Lung (tissue), 12 donors: ENCODE data around the gene ALG14. TPM values are rescaled to one million over a fixed set of nuclear protein-coding genes. Genes with fewer than 3 reads are reported as not detected.

Experiments
- ATAC-seq: fragments of 200-7000 bp; cut with Tn5 transposase; one replicate; pipeline ENCODE4 v1.9.1; 2020; ENCODE audit warnings: moderate number of reproducible peaks; ENCODE audit not compliant: insufficient read depth, low FRiP score
- DNase-seq, 3 donors: peaks; one replicate each; pipeline ENCODE4 v3.0.0-alpha.2; 2013 to 2017
- H3K27ac ChIP-seq, 2 donors: one replicate each; pipeline ENCODE4 v1.5.1; 2013; ENCODE audit warnings: mild to moderate bottlenecking in 2 of 2, moderate library complexity in 2 of 2, control low read depth in 1 of 2, inconsistent platforms in 1 of 2, low read depth in 1 of 2, low read length in 1 of 2
- H3K27me3 ChIP-seq, 3 donors: one replicate each; pipeline ENCODE4 v1.5.1; 2013; ENCODE audit warnings: low read length in 2 of 3; ENCODE audit not compliant: control insufficient read depth in 3 of 3, insufficient read depth in 3 of 3
- H3K36me3 ChIP-seq, 4 donors: one replicate each; pipeline ENCODE4 v1.5.1; 2013; ENCODE audit warnings: low read length in 4 of 4, mild to moderate bottlenecking in 1 of 4, moderate library complexity in 1 of 4; ENCODE audit not compliant: control insufficient read depth in 4 of 4, insufficient read depth in 4 of 4
- H3K4me1 ChIP-seq, 5 donors: one replicate each; pipeline ENCODE4 v1.5.1; 2013; ENCODE audit warnings: low read length in 5 of 5, mild to moderate bottlenecking in 2 of 5, moderate library complexity in 1 of 5; ENCODE audit not compliant: control insufficient read depth in 5 of 5, insufficient read depth in 5 of 5
- H3K4me3 ChIP-seq: one replicate; pipeline ENCODE4 v1.5.1; 2013; ENCODE audit warnings: mild to moderate bottlenecking, control low read depth, moderate library complexity
- H3K9ac ChIP-seq, 2 donors: one replicate each; pipeline ENCODE4 v1.5.1; 2013; ENCODE audit warnings: low read length in 2 of 2, control low read depth in 1 of 2; ENCODE audit not compliant: insufficient read depth in 1 of 2
- H3K9me3 ChIP-seq, 4 donors: one replicate each; pipeline ENCODE4 v1.5.1; 2013; ENCODE audit warnings: low read length in 3 of 4, mild to moderate bottlenecking in 1 of 4, moderate library complexity in 1 of 4; ENCODE audit not compliant: control insufficient read depth in 4 of 4, insufficient read depth in 3 of 4
- WGBS, 2 donors: extraction: QIAGEN DNeasy Blood & Tissue Kit; methylation state at CpG; one replicate each; pipeline ENCODE4 v1.1.7; 2013; 5-methylcytosine and 5-hydroxymethylcytosine counted together
- polyA plus RNA-seq, 2 donors: library from polyadenylated mRNA; stranded (reverse); fragments of 200-250 nt; gene quantifications; one replicate each; pipeline ENCODE4 v1.2.1, GENCODE V29; 2013
- total RNA-seq, 2 donors: library from RNA; depleted of rRNA in 1 of 2; stranded (reverse); fragments of >200 nt in 1 of 2; gene quantifications; one replicate each; pipeline ENCODE4 v1.2.1, GENCODE V29; 2014 to 2021
- TF ChIP-seq, protein P1 (sequence below): IDR thresholded peaks from 2 replicates; pipeline ENCODE4 v1.5.1; 2012; ENCODE audit warnings: mild to moderate bottlenecking; ENCODE audit errors: control extremely low read depth, extremely low read depth
- donor health status: control.
- donor health status: control.
- donor health status: Bipolar disorder and iron deficiency.
- donor health status: healthy.
- donor health status: DM: yes; HTN: yes; CAD: no.

ALG14 gene
- total and polyA plus RNA-seq, 4 donors: 0.97 to 7.5 (median 1.6) TPM

DNA sequence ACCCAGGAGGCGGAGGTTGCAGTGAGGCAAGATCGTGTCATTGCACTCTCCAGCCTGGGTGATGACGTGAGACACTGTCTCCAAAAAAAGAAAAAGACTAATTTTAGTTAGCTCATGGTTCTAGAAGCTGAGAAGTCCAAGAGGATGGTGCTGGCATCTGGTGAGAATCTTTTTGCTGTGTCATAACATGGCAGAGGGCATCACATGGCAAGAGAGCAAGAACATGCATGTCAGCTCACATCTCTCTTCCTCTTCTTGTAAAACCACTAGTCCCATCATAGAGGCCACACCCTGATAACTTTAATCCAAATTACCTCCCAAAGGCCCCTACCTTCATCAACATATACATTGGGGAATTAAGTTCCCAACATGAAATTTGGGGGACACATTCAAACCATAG lies 132.0 kb downstream of the ALG14 start:
- TF ChIP-seq, protein P1, sequence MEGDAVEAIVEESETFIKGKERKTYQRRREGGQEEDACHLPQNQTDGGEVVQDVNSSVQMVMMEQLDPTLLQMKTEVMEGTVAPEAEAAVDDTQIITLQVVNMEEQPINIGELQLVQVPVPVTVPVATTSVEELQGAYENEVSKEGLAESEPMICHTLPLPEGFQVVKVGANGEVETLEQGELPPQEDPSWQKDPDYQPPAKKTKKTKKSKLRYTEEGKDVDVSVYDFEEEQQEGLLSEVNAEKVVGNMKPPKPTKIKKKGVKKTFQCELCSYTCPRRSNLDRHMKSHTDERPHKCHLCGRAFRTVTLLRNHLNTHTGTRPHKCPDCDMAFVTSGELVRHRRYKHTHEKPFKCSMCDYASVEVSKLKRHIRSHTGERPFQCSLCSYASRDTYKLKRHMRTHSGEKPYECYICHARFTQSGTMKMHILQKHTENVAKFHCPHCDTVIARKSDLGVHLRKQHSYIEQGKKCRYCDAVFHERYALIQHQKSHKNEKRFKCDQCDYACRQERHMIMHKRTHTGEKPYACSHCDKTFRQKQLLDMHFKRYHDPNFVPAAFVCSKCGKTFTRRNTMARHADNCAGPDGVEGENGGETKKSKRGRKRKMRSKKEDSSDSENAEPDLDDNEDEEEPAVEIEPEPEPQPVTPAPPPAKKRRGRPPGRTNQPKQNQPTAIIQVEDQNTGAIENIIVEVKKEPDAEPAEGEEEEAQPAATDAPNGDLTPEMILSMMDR: no peak
- Histone ChIP-seq H3K27ac (no peak overlapping the region), H3K9ac (no peak overlapping the region), H3K9me3 (no peaks in the 10 kb centered on the region), H3K4me1 (peaks cover 0 to 10% (median 0%) of the 10 kb centered on the region in 5 donors), H3K27me3 (no peaks in the 10 kb centered on the region), H3K36me3 (peaks cover 0 to 3% (median 0%) of the 10 kb centered on the region in 4 donors), H3K4me3 (no peak overlapping the region)
- ATAC-seq (no peak), DNase-seq (no peak)
- WGBS, 2 donors: 91 to 92% methylated on average over 3 of the region's 3 CpGs

GRCh38 chr1:94937820-94938219 lies 134.9 kb downstream of the ALG14 start:
- Histone ChIP-seq H3K9me3 (no peaks in the 10 kb centered on the region), H3K4me1 (peaks cover 0 to 10% (median 0%) of the 10 kb centered on the region in 5 donors), H3K27me3 (no peaks in the 10 kb centered on the region), H3K27ac (no peak overlapping the region), H3K36me3 (peaks cover 0 to 3% (median under 1%) of the 10 kb centered on the region in 4 donors), H3K4me3 (no peak overlapping the region), H3K9ac (no peak overlapping the region)
- no peak for DNase-seq
- TF ChIP-seq, protein P1: no peak
- 94 to 96% methylated on average over 1 of the region's 1 CpG for WGBS, 2 donors
- ATAC-seq: no peak

DNA sequence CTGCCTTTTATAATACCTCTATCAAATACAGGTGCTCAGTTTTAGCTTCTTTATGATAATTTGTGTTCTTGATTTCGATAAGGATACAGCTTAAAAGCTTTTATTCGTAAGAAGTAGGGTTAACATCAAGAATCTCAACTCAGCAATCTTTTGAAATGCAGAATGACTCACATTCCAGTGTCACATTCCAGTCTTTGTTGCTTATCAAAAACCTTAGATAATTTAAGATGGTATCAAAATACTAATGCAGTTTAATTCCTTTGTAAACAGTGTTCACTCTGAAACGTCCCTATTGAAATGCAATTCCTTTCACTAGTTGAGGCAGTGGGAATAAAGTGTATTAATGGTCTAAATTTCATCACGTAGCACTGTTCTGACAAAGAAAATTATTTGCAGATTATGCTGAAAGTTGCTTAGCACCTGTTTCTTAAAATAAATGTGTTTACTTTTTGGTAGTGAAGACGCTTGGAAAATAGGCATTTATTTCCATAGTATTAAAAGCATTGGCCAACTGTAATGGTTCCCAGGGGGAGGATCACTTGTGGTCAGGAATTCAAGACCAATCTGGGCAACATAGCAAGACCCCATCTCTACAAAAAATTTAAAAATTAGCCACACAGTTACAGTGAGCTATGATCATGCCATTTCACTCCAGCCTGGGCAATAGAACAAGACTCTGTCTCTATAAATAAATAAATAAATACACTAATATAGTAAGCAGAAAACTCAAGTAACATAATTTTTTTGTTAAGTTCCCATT lies 135.7 kb downstream of the ALG14 start:
- Histone ChIP-seq H3K9ac (no peak overlapping the region), H3K27me3 (no peaks in the 10 kb centered on the region), H3K4me3 (no peak overlapping the region), H3K4me1 (peaks cover 0 to 10% (median 0%) of the 10 kb centered on the region in 5 donors), H3K36me3 (peaks cover 0 to 3% (median under 1%) of the 10 kb centered on the region in 4 donors), H3K9me3 (no peaks in the 10 kb centered on the region), H3K27ac (no peak overlapping the region)
- TF ChIP-seq, protein P1: no peak
- no peak for DNase-seq
- 57 to 75% methylated on average over 5 of the region's 5 CpGs for WGBS, 2 donors
- no peak for ATAC-seq
